H1 (cell line): ENCODE results near the gene ARPC4. TPM values are rescaled to one million over a fixed set of nuclear protein-coding genes. Genes with fewer than 3 reads are reported as not detected.

Experiments used
- CBX8 ChIP-seq: fragments of 300-800, 300-1000 bp; sonication (generic); IDR thresholded peaks from 2 replicates; pipeline ENCODE4 v1.7.1; 2016; ENCODE audit warnings: low read depth, low read length, borderline replicate concordance
- CHD2 ChIP-seq: IDR thresholded peaks from 2 replicates; pipeline ENCODE4 v1.6.1; 2012; ENCODE audit warnings: low read length, improper control_type of control experiment
- CHD7 ChIP-seq: fragments of 300-600 bp; sonication (generic); IDR thresholded peaks from 2 replicates; pipeline ENCODE4 v1.7.1; 2012; ENCODE audit warnings: low read length, moderate library complexity, mild to moderate bottlenecking, inconsistent platforms; ENCODE audit not compliant: insufficient replicate concordance
- EZH2 ChIP-seq: fragments of 200-600 bp; sonication (generic); IDR thresholded peaks from 2 replicates; pipeline ENCODE4 v1.7.1; 2012; ENCODE audit warnings: low read depth, mild to moderate bottlenecking, moderate library complexity, low read length, inconsistent platforms; ENCODE audit not compliant: severe bottlenecking
- KDM5A ChIP-seq: fragments of 200-600 bp; IDR thresholded peaks from 2 replicates; pipeline ENCODE4 v1.7.1; 2012; ENCODE audit warnings: mild to moderate bottlenecking, low read length, inconsistent platforms, mixed read lengths
- RNF2 ChIP-seq: fragments of 200-900, 300-1000 bp; sonication (generic); IDR thresholded peaks from 2 replicates; pipeline ENCODE4 v1.7.1; 2016; ENCODE audit warnings: borderline replicate concordance, low read depth, mild to moderate bottlenecking, antibody characterized with exemption, low read length; ENCODE audit not compliant: poor library complexity, severe bottlenecking; ENCODE audit errors: missing control alignments
- SP1 ChIP-seq: IDR thresholded peaks from 2 replicates; pipeline ENCODE4 v1.6.1; 2011; ENCODE audit warnings: low read depth, low read length
- SUZ12 ChIP-seq: fragments of 200-600 bp; sonication (generic); IDR thresholded peaks from 2 replicates; pipeline ENCODE4 v1.6.1; 2012; ENCODE audit warnings: mild to moderate bottlenecking, inconsistent platforms, low read length, moderate library complexity, mixed read lengths
- polyA plus RNA-seq, 7 experiments: library from polyadenylated mRNA; depleted of rRNA in 3 of 7; stranded (reverse) in 5 of 7; unstranded in 2 of 7; fragments of >200 nt in 5 of 7; fragments of 200-250 nt in 2 of 7; gene quantifications; 1 replicate in 5 of 7; 2 replicates in 1 of 7; 4 replicates in 1 of 7; pipeline versions ENCODE4 v1.2.1 to v1.2.3, GENCODE V29; 2011 to 2013; ENCODE audit warnings: missing spikeins in 2 of 7, mixed read lengths in 2 of 7
- total RNA-seq: library from RNA; stranded (reverse); fragmentation: NEBNext Ultra II Directional; extraction: Animal tissue kit (Norgen Biotek cat#: 25700); gene quantifications from 2 replicates; pipeline ENCODE4 v1.2.1, GENCODE V29; 2021
- TF ChIP-seq, protein P1 (sequence below): IDR thresholded peaks from 2 replicates; pipeline ENCODE4 v1.6.1; 2011; ENCODE audit warnings: low read depth, mild to moderate bottlenecking, low read length; ENCODE audit not compliant: insufficient read depth

ARPC4 gene
- total and polyA plus RNA-seq, 2 of the 8 experiments (the other 6 are each of a cell fraction or from before 2014, with no cell fraction given): 138 to 154 TPM

- TF ChIP-seq CHD7: no peak
- no peak for TF ChIP-seq RNF2
- no peak for TF ChIP-seq EZH2
- TF ChIP-seq CBX8: no peak
- no peak for TF ChIP-seq SUZ12
- TF ChIP-seq CHD2: peak; percentile 95
- TF ChIP-seq SP1: no peak
- no peak for TF ChIP-seq KDM5A
- TF ChIP-seq, protein P1, sequence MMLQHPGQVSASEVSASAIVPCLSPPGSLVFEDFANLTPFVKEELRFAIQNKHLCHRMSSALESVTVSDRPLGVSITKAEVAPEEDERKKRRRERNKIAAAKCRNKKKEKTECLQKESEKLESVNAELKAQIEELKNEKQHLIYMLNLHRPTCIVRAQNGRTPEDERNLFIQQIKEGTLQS: no peak
These were observed at the start of gene ARPC4, which contains the start of gene TADA3 (continued) for GRCh38 chr3:9792405-9793160.
